Measurements from ENCODE around the gene ZBED4. TPM values are rescaled to one million over a fixed set of nuclear protein-coding genes. Genes with fewer than 3 reads are reported as not detected.

The ZBED4 gene
- total and polyA plus RNA-seq, 2 of the 13 experiments (the other 11 are each of a cell fraction or from before 2014, with no cell fraction given) = 5.4 to 9.6 TPM

DNA sequence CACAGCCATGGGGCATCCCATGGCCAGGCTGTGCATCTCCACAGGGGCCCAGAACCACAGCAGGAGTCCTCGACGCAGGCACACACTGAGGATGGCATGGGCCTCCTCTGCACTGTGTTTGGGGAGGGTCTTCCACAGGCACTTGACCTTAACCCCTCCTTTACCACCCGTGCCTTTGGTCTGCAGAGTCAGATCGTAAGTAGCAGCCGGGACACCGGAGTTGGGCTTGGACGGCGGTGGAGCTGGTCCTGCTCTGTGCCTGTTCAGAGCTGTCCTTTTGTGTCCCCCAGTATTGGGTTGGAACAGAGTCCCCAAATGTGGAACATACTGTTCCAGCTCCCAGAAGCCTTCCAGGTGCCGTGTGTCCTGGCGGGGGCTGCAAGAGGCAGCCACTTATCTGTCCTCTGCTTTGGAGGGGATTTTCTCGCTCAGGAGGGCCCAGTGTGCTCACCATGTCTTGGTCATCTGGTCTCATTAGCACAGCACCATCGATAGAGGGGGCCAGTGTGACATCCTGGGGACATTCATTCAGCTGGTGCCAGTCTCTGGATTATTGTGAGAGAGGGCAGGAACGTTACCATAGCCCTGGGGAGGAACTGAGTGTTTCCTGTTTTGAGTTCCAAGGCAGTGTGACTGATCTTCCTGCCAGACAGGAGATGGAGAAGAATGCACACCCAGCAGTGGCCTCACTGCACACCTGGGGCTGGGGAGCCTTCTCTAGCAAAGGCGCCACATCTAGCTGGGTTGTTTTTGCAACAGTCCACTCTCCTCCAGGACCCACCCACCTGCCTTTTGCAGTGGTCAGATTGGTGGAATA, 77.2 kb downstream of the ZBED4 start (continued):
- no peak for TF ChIP-seq SOX6 (IDR thresholded peaks at IDR 0.05)
- TF ChIP-seq SOX6 (CRISPR knock-in tag; IDR thresholded peaks at IDR 0.05) = peak; percentile 44; the same call in 1 of the 2 replicates
- 0 out of 2 replicates have a peak, but pooled peaks have one; percentile 46 for TF ChIP-seq ZNF792 (CRISPR knock-in tag; IDR thresholded peaks at IDR 0.05)
- TF ChIP-seq, protein P1, sequence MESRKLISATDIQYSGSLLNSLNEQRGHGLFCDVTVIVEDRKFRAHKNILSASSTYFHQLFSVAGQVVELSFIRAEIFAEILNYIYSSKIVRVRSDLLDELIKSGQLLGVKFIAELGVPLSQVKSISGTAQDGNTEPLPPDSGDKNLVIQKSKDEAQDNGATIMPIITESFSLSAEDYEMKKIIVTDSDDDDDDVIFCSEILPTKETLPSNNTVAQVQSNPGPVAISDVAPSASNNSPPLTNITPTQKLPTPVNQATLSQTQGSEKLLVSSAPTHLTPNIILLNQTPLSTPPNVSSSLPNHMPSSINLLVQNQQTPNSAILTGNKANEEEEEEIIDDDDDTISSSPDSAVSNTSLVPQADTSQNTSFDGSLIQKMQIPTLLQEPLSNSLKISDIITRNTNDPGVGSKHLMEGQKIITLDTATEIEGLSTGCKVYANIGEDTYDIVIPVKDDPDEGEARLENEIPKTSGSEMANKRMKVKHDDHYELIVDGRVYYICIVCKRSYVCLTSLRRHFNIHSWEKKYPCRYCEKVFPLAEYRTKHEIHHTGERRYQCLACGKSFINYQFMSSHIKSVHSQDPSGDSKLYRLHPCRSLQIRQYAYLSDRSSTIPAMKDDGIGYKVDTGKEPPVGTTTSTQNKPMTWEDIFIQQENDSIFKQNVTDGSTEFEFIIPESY (CRISPR knock-in tag; IDR thresholded peaks at IDR 0.05) = peak; percentile 74
- TF ChIP-seq ARNT2 (CRISPR knock-in tag; IDR thresholded peaks at IDR 0.05; ENCODE audit: low read depth) = no peak
- TF ChIP-seq ZNF263 (CRISPR knock-in tag; IDR thresholded peaks at IDR 0.05) = 0 out of 2 replicates have a peak, but pooled peaks have one; percentile 9
- TF ChIP-seq, protein P2, sequence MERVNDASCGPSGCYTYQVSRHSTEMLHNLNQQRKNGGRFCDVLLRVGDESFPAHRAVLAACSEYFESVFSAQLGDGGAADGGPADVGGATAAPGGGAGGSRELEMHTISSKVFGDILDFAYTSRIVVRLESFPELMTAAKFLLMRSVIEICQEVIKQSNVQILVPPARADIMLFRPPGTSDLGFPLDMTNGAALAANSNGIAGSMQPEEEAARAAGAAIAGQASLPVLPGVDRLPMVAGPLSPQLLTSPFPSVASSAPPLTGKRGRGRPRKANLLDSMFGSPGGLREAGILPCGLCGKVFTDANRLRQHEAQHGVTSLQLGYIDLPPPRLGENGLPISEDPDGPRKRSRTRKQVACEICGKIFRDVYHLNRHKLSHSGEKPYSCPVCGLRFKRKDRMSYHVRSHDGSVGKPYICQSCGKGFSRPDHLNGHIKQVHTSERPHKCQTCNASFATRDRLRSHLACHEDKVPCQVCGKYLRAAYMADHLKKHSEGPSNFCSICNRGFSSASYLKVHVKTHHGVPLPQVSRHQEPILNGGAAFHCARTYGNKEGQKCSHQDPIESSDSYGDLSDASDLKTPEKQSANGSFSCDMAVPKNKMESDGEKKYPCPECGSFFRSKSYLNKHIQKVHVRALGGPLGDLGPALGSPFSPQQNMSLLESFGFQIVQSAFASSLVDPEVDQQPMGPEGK (CRISPR knock-in tag; IDR thresholded peaks at IDR 0.05) = peak; percentile 73
- peak; percentile 71; the same call in 1 of the 2 replicates for TF ChIP-seq ZNF335 (CRISPR knock-in tag; IDR thresholded peaks at IDR 0.05)
- TF ChIP-seq ARID3A (IDR thresholded peaks at IDR 0.05; ENCODE audit: low read depth, low read length) = peak; percentile 49; the same call in 1 of the 2 replicates
- TF ChIP-seq, protein P3, sequence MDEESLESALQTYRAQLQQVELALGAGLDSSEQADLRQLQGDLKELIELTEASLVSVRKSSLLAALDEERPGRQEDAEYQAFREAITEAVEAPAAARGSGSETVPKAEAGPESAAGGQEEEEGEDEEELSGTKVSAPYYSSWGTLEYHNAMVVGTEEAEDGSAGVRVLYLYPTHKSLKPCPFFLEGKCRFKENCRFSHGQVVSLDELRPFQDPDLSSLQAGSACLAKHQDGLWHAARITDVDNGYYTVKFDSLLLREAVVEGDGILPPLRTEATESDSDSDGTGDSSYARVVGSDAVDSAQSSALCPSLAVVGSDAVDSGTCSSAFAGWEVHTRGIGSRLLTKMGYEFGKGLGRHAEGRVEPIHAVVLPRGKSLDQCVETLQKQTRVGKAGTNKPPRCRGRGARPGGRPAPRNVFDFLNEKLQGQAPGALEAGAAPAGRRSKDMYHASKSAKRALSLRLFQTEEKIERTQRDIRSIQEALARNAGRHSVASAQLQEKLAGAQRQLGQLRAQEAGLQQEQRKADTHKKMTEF (CRISPR knock-in tag; IDR thresholded peaks at IDR 0.05) = peak; percentile 62; the same call in 1 of the 2 replicates
- peak; percentile 29; the same call in 1 of the 2 replicates for TF ChIP-seq CEBPG (CRISPR knock-in tag; IDR thresholded peaks at IDR 0.05)
- peak; percentile 48; the same call in 1 of the 2 replicates for TF ChIP-seq ELF1 (CRISPR knock-in tag; IDR thresholded peaks at IDR 0.05)
- TF ChIP-seq, protein P4, sequence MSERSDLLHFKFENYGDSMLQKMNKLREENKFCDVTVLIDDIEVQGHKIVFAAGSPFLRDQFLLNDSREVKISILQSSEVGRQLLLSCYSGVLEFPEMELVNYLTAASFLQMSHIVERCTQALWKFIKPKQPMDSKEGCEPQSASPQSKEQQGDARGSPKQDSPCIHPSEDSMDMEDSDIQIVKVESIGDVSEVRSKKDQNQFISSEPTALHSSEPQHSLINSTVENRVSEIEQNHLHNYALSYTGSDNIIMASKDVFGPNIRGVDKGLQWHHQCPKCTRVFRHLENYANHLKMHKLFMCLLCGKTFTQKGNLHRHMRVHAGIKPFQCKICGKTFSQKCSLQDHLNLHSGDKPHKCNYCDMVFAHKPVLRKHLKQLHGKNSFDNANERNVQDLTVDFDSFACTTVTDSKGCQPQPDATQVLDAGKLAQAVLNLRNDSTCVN (CRISPR knock-in tag; IDR thresholded peaks at IDR 0.05; ENCODE audit: borderline replicate concordance) = 0 out of 2 replicates have a peak, but pooled peaks have one; percentile 37
- TF ChIP-seq TGIF2 (CRISPR knock-in tag; IDR thresholded peaks at IDR 0.05) = 0 out of 2 replicates have a peak, but pooled peaks have one; percentile 41
- TF ChIP-seq ZNF577 (CRISPR knock-in tag; IDR thresholded peaks at IDR 0.05; ENCODE audit: borderline replicate concordance, low read depth) = no peak
- TF ChIP-seq RXRB (CRISPR knock-in tag; IDR thresholded peaks at IDR 0.05; ENCODE audit: borderline replicate concordance) = peak; percentile 73; the same call in 1 of the 2 replicates
- 0 out of 2 replicates have a peak, but pooled peaks have one; percentile 44 for TF ChIP-seq ZNF326 (CRISPR knock-in tag; IDR thresholded peaks at IDR 0.05; ENCODE audit: borderline replicate concordance)
- TF ChIP-seq, protein P5, sequence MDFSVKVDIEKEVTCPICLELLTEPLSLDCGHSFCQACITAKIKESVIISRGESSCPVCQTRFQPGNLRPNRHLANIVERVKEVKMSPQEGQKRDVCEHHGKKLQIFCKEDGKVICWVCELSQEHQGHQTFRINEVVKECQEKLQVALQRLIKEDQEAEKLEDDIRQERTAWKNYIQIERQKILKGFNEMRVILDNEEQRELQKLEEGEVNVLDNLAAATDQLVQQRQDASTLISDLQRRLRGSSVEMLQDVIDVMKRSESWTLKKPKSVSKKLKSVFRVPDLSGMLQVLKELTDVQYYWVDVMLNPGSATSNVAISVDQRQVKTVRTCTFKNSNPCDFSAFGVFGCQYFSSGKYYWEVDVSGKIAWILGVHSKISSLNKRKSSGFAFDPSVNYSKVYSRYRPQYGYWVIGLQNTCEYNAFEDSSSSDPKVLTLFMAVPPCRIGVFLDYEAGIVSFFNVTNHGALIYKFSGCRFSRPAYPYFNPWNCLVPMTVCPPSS (IDR thresholded peaks at IDR 0.05) = no peak
- 0 out of 2 replicates have a peak, but pooled peaks have one; percentile 13 for TF ChIP-seq GLI4 (CRISPR knock-in tag; IDR thresholded peaks at IDR 0.05; ENCODE audit: borderline replicate concordance)

Measured in HepG2 (cell line).